HG02763 (cell line): ENCODE results near the gene CAP2.
"Not testable (repeated sequence)": the region's sequence is repeated elsewhere in the genome, so short reads cannot be mapped to it uniquely, and the experiment has no call there.

Source experiments
- ATAC-seq: cut with Tn5 transposase; IDR thresholded peaks from one replicate; pipeline ENCODE4 v1.9.1; 2021; ENCODE audit warnings: mild to moderate bottlenecking, moderate library complexity; ENCODE audit not compliant: unreplicated experiment

Gene CAP2

GRCh38 chr6:17439243-17439993, 46.0 kb downstream of the CAP2 start:
- no peak for ATAC-seq

- ATAC-seq = not testable (repeated sequence)
Observed at GRCh38 chr6:17440811-17441210, 47.4 kb downstream of the CAP2 start.

GRCh38 chr6:17442196-17442595, 48.8 kb downstream of the CAP2 start:
- ATAC-seq = no peak

DNA sequence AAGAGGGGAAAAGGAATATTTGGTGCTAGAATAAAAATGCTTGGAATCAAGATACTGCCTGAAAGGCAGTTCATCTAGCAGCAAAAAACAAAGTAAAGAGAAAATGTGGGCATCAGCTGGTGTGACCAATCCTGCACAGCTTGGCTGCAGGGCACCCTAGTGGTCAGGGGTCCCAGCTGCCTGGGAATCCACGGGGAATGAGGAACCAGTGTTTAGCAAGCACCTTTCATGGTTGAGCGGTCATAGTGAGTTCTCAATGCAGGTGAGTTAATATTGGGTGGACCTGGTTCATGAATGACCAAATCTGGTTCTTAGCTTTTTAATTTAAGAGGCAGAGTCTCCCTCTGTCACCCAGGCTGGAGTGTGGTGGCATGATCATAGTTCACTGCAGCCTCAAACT, 53.3 kb downstream of the CAP2 start:
- no peak for ATAC-seq

- ATAC-seq = no peak
Observed at GRCh38 chr6:17448165-17448564, 54.8 kb downstream of the CAP2 start.

DNA sequence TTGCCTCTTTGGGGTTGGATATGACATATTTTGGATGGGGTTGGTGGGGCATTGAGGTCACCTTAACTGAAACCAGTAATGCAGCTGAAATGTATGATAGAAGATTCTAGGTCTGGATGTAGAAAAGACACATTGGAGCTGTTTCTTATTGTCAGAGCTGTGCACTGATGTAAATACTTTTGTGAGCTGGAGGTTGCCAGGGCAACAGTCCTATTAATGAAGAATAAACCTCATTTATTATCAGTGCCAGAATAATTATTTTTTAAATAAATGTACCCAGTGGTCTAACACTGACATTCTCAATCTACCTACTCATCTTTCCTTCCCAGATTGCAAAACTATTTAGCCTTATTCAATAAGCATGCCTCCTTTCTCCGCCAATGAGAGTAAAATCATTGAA, 57.0 kb downstream of the CAP2 start:
- ATAC-seq = no peak

DNA sequence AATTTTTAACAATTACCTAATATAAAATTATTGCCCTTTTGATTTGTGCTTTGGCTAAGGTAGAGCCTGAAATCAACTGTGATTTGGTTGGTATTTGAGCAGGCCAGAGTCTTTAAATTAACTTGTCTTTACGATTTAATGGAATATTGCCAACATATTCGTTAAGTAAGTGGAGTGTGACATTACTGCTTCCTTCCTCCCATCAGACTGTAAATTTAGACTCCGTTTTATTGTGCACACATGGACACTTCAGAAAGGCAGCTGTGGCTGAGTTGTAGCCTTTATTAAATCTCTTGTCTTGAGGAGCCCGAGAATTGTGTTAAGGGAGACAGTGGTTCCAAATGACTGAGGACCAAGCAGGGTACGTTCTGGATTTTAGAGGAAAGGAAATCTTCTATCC, 57.4 kb downstream of the CAP2 start:
- no peak for ATAC-seq

DNA sequence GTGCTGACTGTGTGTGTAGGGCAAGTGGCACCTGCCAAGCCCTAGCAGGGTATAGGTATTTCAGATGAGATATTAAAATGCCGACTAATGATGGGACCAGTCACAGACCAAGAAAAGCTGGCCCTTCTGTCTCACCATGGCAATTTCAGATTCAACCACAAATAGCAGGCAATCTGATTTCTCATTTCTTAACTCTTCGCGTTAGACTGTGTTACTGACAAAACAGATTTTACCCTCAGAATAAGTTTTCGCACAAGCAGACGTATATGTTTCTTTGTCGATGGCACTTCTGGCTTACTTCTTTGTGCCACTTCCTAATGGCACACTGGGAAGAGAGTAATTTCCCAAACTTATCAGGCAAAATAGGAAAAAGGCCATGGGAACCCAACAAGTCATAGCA, 58.7 kb downstream of the CAP2 start:
- ATAC-seq = no peak

GRCh38 chr6:17454316-17455005, 61.1 kb downstream of the CAP2 start:
- ATAC-seq = no peak

- ATAC-seq = no peak
Observed at GRCh38 chr6:17455919-17456318, 62.5 kb downstream of the CAP2 start.

- no peak for ATAC-seq
Observed at GRCh38 chr6:17456711-17457110, 63.3 kb downstream of the CAP2 start.

DNA sequence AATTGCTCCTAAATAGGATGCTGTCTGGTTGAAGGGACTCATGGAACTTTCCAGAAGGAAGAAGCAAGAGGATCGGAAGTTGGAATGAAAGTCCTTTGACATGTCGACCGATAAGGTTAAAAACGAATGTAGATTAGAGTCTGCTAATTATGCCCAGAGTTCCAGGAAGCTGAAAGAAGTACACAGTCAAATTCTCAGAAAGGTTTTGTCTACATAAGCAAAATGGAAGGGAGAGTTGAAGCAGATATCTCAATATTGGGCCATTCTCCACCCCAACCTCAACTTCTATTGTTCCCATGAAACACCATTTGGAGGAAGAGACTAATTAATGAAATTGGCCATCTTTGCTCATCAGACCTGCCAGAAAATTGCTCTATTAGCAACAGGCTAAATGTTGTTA, 64.0 kb downstream of the CAP2 start:
- ATAC-seq = no peak

GRCh38 chr6:17457956-17458355, 64.6 kb downstream of the CAP2 start:
- no peak for ATAC-seq

DNA sequence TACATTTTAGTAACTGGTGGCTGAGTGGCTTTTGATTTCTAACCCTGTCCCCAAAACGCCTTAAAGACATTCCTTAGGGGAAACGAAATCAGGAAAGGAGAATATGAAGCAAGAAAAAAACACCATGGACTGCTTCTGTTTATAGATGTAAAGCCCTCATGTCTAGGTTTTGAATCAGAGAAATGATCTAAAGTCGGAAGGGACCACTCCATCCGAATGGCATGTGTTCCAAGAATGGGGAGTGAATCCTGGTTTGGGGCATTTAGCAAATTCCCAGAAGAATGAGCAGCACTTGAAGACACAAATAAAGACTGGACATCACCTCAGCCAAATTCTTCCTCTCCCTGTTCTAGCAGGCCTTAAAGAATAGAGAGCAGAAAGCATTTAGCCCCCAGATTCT, 65.6 kb downstream of the CAP2 start:
- ATAC-seq = no peak

DNA sequence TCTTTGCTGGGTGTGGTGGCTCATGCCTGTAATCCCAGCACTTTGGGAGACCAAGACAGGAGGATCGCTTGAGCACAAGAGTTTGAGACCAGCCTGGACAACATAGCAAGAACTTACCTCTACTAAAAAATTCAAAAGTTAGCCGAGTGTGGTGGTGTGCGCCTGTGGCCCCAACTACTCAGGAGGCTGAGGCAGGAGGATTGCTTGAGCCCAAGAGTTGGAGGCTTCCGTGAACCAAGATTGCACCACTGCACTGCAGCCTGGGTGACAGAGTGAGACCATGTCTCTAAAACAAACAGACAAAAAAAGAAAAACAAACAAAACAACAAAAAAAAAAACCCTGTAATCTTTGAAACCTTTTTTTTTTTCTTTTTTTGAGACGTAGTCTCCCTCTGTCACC, 67.5 kb downstream of the CAP2 start:
- ATAC-seq = no peak

GRCh38 chr6:17466147-17466546, 72.8 kb downstream of the CAP2 start:
- ATAC-seq = no peak

DNA sequence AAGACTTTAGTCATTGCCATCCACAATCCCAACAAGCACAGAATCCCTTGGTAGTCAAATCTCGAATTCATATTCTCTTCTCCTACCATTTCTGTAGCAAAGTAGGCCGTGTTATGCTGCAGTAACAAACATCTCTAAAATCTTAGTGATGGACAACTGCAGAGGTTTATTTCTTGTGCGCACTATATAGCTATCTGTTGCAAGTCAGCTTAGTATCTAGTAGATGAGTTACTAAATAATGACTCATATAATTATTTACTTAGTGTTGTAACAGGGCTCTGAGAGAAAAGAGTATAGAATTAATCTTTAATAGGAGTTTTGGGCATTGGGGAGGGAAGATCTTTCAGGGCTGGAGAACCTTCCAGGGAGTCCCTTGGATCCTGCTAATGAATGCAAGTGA, 73.3 kb downstream of the CAP2 start:
- ATAC-seq = no peak

- no peak for ATAC-seq
Observed at GRCh38 chr6:17469006-17469832, 75.8 kb downstream of the CAP2 start.

GRCh38 chr6:17470202-17470937, 77.0 kb downstream of the CAP2 start:
- ATAC-seq = no peak

DNA sequence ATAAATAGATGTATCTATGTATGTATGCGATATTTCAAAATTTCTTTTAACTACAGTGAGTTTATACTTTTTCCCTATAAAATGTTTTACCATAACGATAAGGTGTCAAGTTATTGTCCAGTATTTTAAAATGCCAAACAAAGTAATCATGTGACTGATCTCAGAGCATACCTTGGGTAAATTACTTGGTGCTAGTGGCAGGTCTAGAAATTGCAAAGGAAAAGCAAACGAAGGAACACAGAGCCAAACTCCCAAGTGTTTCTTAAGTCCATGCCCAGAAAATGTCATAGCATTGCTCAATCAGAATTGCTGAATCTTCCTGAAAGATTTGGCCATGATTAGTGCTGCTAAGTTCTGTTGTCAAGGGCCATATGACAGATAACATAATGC, 77.5 kb downstream of the CAP2 start:
- ATAC-seq = no peak

DNA sequence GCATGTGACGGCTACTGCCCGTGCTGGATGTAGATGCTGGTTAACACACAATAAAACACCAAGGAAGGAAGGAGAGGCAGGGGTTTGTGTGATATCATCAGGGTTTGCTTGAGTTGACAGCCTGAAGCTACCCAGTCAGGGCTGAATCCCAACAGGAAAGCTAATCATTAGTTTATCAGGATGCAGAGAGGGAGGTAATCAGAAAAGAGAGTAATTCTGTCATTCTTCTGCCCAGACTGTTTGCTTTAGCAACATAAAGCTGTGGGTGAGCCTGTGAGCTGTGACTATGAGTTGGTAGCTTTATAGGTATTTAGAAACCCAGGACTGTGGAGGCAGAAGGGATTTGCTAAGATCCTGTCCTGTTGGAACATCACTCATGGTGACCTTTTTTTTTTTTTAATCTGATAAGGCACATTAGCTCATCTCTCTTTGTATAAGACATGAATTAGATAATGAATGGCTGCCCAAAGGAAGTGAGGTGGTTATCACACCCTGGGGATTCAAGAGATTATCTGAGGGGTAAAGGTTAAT, 79.3 kb downstream of the CAP2 start:
- no peak for ATAC-seq
